ENCODE results near the gene AJUBA. TPM values are rescaled to one million over a fixed set of nuclear protein-coding genes. Genes with fewer than 3 reads are reported as not detected.

The AJUBA gene
- total RNA-seq, 1 donor from 2014 or later = 24.8 TPM

Other genes starting within 250 kb of the AJUBA start
- 62.8 TPM for gene OXA1L, start 215.9 kb downstream of the AJUBA start, total RNA-seq
- 9.7 TPM for gene SLC7A7, start 167.1 kb downstream of the AJUBA start, total RNA-seq
- gene MRPL52, start 152.7 kb downstream of the AJUBA start, total RNA-seq = 34.0 TPM
- 138 TPM for gene MMP14, start 146.0 kb downstream of the AJUBA start, total RNA-seq
- gene LRP10, start 110.8 kb downstream of the AJUBA start, total RNA-seq = 106 TPM
- 0.62 TPM for gene REM2, start 99.3 kb downstream of the AJUBA start, total RNA-seq
- 87.3 TPM for gene RBM23, start 63.4 kb downstream of the AJUBA start, total RNA-seq
- gene PRMT5, start 53.2 kb downstream of the AJUBA start, total RNA-seq = 44.6 TPM
- 39.9 TPM for gene HAUS4, start 25.5 kb downstream of the AJUBA start, total RNA-seq
- 8.1 TPM for gene C14orf93, start 27.6 kb upstream of the AJUBA start, total RNA-seq
- 70.1 TPM for gene PSMB5, start 52.3 kb upstream of the AJUBA start, total RNA-seq
- not detected for gene PSMB11, start 59.7 kb upstream of the AJUBA start, total RNA-seq
- 6.5 TPM for gene CDH24, start 75.0 kb upstream of the AJUBA start, total RNA-seq
- 166 TPM for gene ACIN1, start 112.6 kb upstream of the AJUBA start, total RNA-seq
- 32.2 TPM for gene C14orf119, start 113.0 kb upstream of the AJUBA start, total RNA-seq
- gene CIROP, start 122.4 kb upstream of the AJUBA start, total RNA-seq = not detected
- 0.31 TPM for gene CEBPE, start 136.7 kb upstream of the AJUBA start, total RNA-seq
- gene SLC7A8, start 201.1 kb upstream of the AJUBA start, total RNA-seq = 15.0 TPM